ENCODE measurements around the gene B4GALNT2.
"Not testable (repeated sequence)": the region's sequence is repeated elsewhere in the genome, so short reads cannot be mapped to it uniquely, and the experiment has no call there.

B4GALNT2 gene

GRCh38 chr17:49122566-49122965, 10.0 kb upstream of the B4GALNT2 start:
- DNase-seq, result no peak

DNA sequence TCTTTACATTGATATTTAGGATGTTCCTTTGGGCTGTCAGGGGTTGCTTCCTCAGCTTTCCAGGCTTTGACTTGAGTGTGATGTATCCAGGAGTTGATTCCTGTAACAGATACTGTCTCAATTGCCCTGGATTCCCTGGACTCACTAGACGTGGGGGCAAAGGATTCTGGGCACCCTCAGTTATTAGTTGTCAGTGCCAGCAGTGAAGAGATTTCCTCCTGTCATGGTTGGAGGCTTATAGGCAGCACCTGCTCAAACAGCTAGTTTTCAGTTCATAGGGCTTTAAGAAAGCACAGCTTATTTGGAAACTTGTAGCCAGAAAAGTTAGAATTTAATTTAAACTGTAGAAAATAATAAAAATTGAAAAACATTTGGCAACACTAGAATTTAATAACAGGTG, 9.5 kb upstream of the B4GALNT2 start:
- no peak for DNase-seq

- DNase-seq, result no peak
These were observed 7.1 kb upstream of the B4GALNT2 start for GRCh38 chr17:49125449-49125848.

GRCh38 chr17:49126183-49126859, 6.2 kb upstream of the B4GALNT2 start:
- not testable (repeated sequence) for DNase-seq

DNA sequence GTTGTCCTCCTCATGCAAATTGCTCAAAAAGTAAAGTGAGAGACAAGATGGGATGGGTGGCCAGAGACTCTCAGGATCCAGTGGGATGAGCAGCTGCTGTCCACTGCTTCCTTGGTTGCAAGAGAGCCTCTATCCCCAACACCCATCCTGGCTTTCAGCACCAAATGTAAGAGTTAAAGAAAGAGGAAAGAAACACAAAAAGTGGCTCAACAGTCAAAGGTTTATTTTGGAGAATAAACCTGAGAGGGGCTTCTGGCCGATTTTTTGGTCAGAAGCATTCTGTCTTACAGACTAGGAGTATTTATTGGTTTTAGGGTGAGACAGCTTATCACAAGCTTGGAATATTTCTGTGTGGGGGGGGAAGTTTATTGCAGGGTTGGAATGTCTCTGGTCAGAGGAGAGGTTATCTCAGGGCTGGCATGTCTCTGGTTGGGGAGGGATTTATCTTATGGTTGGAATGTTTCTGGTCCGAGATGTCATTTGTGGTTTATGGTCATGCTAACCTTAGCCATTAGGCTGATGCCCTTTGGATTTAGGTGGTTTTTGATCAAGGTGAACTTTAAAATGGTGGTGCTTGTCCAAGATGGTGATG, 3.1 kb upstream of the B4GALNT2 start:
- DNase-seq, result not testable (repeated sequence)

GRCh38 chr17:49130891-49131290, 1.7 kb upstream of the B4GALNT2 start:
- DNase-seq, result no peak

DNA sequence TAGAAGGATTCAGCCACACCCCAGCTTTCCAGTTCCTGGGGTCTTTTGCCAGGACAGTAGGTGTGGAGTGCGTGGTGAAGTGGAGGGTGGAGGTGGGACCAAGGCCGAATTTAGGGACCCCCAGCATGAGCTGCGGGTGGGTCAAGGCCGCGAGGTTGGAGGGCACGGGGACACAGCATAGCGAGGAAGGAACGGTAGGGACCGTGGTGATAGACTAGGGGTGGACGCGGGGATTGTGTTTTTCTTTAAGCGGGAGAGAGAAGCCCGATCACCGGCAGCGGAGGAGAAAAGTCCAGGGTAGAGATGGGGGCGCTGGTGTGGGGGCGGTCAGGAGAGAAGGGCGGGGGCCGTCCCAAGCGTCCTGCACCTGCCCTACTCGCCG, 261 bp upstream of the B4GALNT2 start:
- no peak for DNase-seq

- DNase-seq, result no peak
These were observed 3.8 kb downstream of the B4GALNT2 start for GRCh38 chr17:49136335-49136734.

GRCh38 chr17:49145654-49146053, 13.1 kb downstream of the B4GALNT2 start:
- DNase-seq, result not testable (repeated sequence)

GRCh38 chr17:49146620-49147306, 14.2 kb downstream of the B4GALNT2 start:
- DNase-seq, result no peak

DNA sequence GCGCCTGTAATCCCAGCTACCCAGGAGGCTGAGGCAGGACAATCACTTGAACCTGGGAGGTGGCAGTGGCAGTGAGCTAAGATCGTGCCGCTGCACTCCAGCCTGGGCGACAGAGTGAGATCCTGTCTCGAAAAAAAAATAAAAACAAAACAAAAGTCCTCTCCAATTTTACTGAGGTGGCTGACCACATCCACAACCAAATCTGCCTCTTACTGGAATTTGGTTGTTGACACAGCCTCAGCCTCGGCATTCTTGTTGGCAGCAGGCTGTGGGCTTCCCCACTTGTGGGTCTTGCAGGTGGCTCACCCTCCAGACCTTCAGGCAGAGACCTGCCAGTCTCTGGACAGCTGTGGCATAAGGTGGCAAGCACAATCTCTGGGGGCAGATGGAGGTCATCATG, 15.6 kb downstream of the B4GALNT2 start:
- DNase-seq, result no peak

- DNase-seq, result no peak
These were observed 19.4 kb downstream of the B4GALNT2 start for GRCh38 chr17:49151996-49152395.

GRCh38 chr17:49156256-49156655, 23.7 kb downstream of the B4GALNT2 start:
- DNase-seq, result no peak

GRCh38 chr17:49157784-49158183, 25.2 kb downstream of the B4GALNT2 start:
- no peak for DNase-seq

DNA sequence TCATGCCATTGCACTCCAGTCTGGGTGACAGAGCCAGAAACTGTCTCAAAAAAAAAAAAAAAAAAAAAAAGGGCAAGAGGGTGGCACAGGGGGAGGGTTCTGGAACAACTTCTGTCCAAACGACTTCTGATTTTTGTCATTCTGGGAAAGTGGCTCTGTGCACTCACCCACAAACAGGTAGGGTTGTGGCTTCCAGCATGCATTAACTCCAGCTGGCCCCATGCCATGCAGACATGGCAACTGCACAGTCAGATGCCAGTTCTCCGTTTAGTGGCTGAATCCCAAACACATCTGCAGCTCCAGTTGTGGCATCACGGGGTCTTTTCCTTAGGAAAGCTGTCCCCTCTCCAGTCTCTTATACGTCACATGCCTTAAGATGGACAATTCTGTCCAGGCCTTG, 30.3 kb downstream of the B4GALNT2 start:
- no peak for DNase-seq

- DNase-seq, result no peak
These were observed 32.6 kb downstream of the B4GALNT2 start for GRCh38 chr17:49165143-49165542.

GRCh38 chr17:49168706-49169105, 36.1 kb downstream of the B4GALNT2 start:
- no peak for DNase-seq

- DNase-seq, result no peak
These were observed 37.6 kb downstream of the B4GALNT2 start for GRCh38 chr17:49170216-49170615.

- not testable (repeated sequence) for DNase-seq
These were observed 38.1 kb downstream of the B4GALNT2 start for GRCh38 chr17:49170711-49171110.

- not testable (repeated sequence) for DNase-seq
These were observed 43.4 kb downstream of the B4GALNT2 start for GRCh38 chr17:49175978-49176377.

- DNase-seq, result peak; percentile 12 to 47
These were observed 47.7 kb downstream of the B4GALNT2 start for GRCh38 chr17:49180303-49180702.

GRCh38 chr17:49180998-49181635, 48.5 kb downstream of the B4GALNT2 start:
- DNase-seq, result no peak

DNA sequence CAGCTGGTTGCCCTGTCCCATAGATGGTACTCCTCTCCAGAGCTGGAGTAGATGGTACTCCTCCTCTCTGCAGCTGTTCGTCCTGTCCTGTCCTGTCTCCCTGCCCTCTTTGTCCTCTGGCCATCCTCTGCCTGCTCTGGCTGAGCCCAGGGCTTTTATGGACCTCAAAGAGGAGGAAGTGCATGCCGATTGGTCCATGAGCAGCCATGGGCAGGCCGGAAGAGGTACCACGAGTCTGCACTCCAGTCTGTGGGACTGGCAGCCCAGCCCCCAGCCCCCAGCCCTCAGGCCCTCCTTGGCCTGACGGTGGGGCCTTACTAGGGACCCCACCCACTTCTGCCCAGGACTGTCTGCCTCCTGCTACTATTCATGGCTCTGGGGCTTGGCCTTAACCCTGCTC, 50.8 kb downstream of the B4GALNT2 start:
- DNase-seq, result no peak

DNA sequence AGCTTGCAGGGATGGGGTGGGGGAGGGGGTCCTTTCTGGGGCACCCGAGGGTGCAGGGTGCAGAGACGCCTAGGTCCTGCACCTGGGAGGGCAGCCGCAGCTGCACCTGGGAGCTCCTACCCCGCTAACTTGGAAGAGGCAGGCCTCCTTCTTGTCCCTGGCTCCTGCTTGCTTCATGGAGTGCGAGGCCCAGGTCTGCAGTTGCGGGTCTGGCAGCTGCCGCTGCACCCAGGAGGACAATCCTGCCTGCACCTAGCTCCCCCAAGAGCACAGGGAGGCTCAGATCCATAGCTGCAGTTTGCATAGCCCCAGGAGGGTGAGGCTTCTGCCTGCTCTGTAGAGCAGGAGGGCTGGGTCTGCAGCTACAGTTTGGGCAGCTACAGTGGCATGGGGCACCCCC, 51.2 kb downstream of the B4GALNT2 start:
- DNase-seq, result no peak
